Panc1 (cell line): ENCODE data around the gene STK39. TPM values are rescaled to one million over a fixed set of nuclear protein-coding genes. Genes with fewer than 3 reads are reported as not detected.

Experiments
- ATAC-seq: fragments of 200-7000 bp; cut with Tn5 transposase; 2 replicates; pipeline ENCODE4 v1.9.1; 2020; ENCODE audit warnings: mild to moderate bottlenecking, moderate library complexity
- BruUV-seq: library from RNA; stranded (reverse); fragments of 400-500 nt; replicated peaks from 2 replicates; lab custom pipeline; 2021; lab: Mats Ljungman, UMichigan
- CTCF ChIA-PET: fragments of 300-600 bp; sonication (Branson Sonifier 250); formaldehyde crosslinking; loops from one replicate; lab custom pipeline; 2022; ENCODE audit warnings: antibody characterized with exemption; lab: Charles Lee
- POLR2A ChIA-PET: fragments of 300-600 bp; sonication (Branson Sonifier 250); formaldehyde crosslinking; loops from one replicate; lab custom pipeline; 2022; ENCODE audit warnings: antibody characterized with exemption; lab: Charles Lee
- DNase-seq: peaks from one replicate; pipeline ENCODE4 v3.0.0-alpha.2; 2010; ENCODE audit warnings: low read depth, low spot score
- H3K27ac ChIP-seq: 2 replicates; pipeline ENCODE4 v1.5.1; 2011; ENCODE audit warnings: mild to moderate bottlenecking, low read length, inconsistent platforms
- H3K27me3 ChIP-seq: fragments of 200-500 bp; sonication (Bioruptor generic); 2 replicates; pipeline ENCODE4 v1.6.0; 2014; ENCODE audit warnings: low read length, inconsistent platforms; ENCODE audit not compliant: control insufficient read depth, insufficient read depth
- H3K36me3 ChIP-seq: fragments of 200-500 bp; sonication (Bioruptor generic); 2 replicates; pipeline ENCODE4 v1.5.1; 2014; ENCODE audit warnings: inconsistent platforms, mild to moderate bottlenecking, low read length, moderate library complexity; ENCODE audit not compliant: control insufficient read depth, insufficient read depth
- H3K4me1 ChIP-seq: 2 replicates; pipeline ENCODE4 v1.5.1; 2011; ENCODE audit warnings: inconsistent platforms, mild to moderate bottlenecking, low read length, moderate library complexity; ENCODE audit not compliant: control insufficient read depth, insufficient read depth
- H3K4me3 ChIP-seq, 2 experiments: 2 replicates each; pipeline ENCODE4 v1.5.1; 2011 to 2012; ENCODE audit warnings: low read depth in 2 of 2, low read length in 2 of 2, mild to moderate bottlenecking in 2 of 2, inconsistent platforms in 1 of 2, moderate library complexity in 1 of 2
- H3K9me3 ChIP-seq: fragments of 200-500 bp; sonication (Bioruptor generic); 2 replicates; pipeline ENCODE4 v1.5.1; 2014; ENCODE audit warnings: low read depth, mild to moderate bottlenecking, inconsistent platforms, low read length, moderate library complexity; ENCODE audit not compliant: control insufficient read depth, insufficient read depth
- CTCF ChIP-seq: fragments of 450-650 bp; IDR thresholded peaks from 2 replicates; pipeline ENCODE4 v1.5.1; 2017; ENCODE audit warnings: mild to moderate bottlenecking
- POLR2AphosphoS5 ChIP-seq: IDR thresholded peaks from 2 replicates; pipeline ENCODE4 v1.6.1; 2012; ENCODE audit warnings: mild to moderate bottlenecking, low read depth, low read length, moderate library complexity
- REST ChIP-seq, 2 experiments: IDR thresholded peaks; 2 replicates each; pipeline ENCODE4 v1.6.1; 2011 to 2012; ENCODE audit warnings: low read depth in 2 of 2, control low read depth in 1 of 2, low read length in 1 of 2, mild to moderate bottlenecking in 1 of 2, moderate library complexity in 1 of 2; ENCODE audit not compliant: insufficient read depth in 1 of 2
- SIN3A ChIP-seq: IDR thresholded peaks from 2 replicates; pipeline ENCODE4 v1.6.1; 2012; ENCODE audit warnings: low read depth, mild to moderate bottlenecking, low read length, moderate library complexity, borderline replicate concordance; ENCODE audit not compliant: insufficient read depth
- TCF7L2 ChIP-seq: IDR thresholded peaks from 2 replicates; pipeline ENCODE4 v1.6.1; 2011; ENCODE audit warnings: mild to moderate bottlenecking, low read depth, low read length, inconsistent platforms
- in situ Hi-C: cut with HindIII; loops from 2 replicates; pipeline ENCODE4 v1.10.0; 2016; ENCODE audit warnings: low sequenced_read_pairs, low pct_unique_long_range_greater_than_20kb
- intact Hi-C: fragments of 100-400 bp; cut with micrococcal nuclease; formaldehyde crosslinking; loops from one replicate; pipeline ENCODE4 v1.10.0; 2022; ENCODE audit not compliant: unreplicated experiment
- total RNA-seq: library from RNA; stranded (reverse); gene quantifications from one replicate; pipeline ENCODE4 v1.2.1, GENCODE V29; 2021; ENCODE audit not compliant: unreplicated experiment

The STK39 gene
- total RNA-seq, 1 experiment from 2014 or later = 14.0 TPM

- no peaks in the 10 kb centered on the region for H3K4me1 ChIP-seq
- no peaks in the 10 kb centered on the region for H3K27me3 ChIP-seq
- no peak overlapping the region for H3K4me3 ChIP-seq
- no peak for DNase-seq
- H3K36me3 ChIP-seq = no peaks in the 10 kb centered on the region
- intact Hi-C loops = no loop called here
- in situ Hi-C loops = no loop called here
- H3K27ac ChIP-seq = no peak overlapping the region
- TF ChIP-seq CTCF (no peak), POLR2AphosphoS5 (no peak), TCF7L2 (no peak), REST (IDR thresholded peaks at IDR 0.05; ENCODE audit: insufficient read depth in 1 of 2, low read depth in 2 of 2, low read length in 1 of 2) (no peak), SIN3A (no peak)
- ChIA-PET CTCF (no interaction called here), POLR2A (no interaction called here)
- ATAC-seq = no peak
- BruUV-seq = no TSS peak
- no peaks in the 10 kb centered on the region for H3K9me3 ChIP-seq
Measured at GRCh38 chr2:168032091-168032490, 215.3 kb downstream of the STK39 start.

- H3K9me3 ChIP-seq = no peaks in the 10 kb centered on the region
- no peaks in the 10 kb centered on the region for H3K27me3 ChIP-seq
- DNase-seq (no peak), ATAC-seq (no peak)
- TF ChIP-seq SIN3A (no peak), TCF7L2 (no peak), REST (IDR thresholded peaks at IDR 0.05; ENCODE audit: insufficient read depth in 1 of 2, low read depth in 2 of 2, low read length in 1 of 2) (no peak), CTCF (no peak), POLR2AphosphoS5 (no peak)
- H3K36me3 ChIP-seq = no peaks in the 10 kb centered on the region
- no peak overlapping the region for H3K27ac ChIP-seq
- BruUV-seq = no TSS peak
- H3K4me3 ChIP-seq = no peak overlapping the region
- no peaks in the 10 kb centered on the region for H3K4me1 ChIP-seq
- CTCF ChIA-PET = no interaction called here
- intact Hi-C loops = no loop called here
- in situ Hi-C loops = no loop called here
- POLR2A ChIA-PET = no interaction called here
Measured at GRCh38 chr2:168030862-168031624, 216.4 kb downstream of the STK39 start.
